Hematopoietic multipotent progenitor cell (in vitro differentiated cells): ENCODE measurements around the gene MAP3K13. TPM values are rescaled to one million over a fixed set of nuclear protein-coding genes. Genes with fewer than 3 reads are reported as not detected.
"Not testable (repeated sequence)": the region's sequence is repeated elsewhere in the genome, so short reads cannot be mapped to it uniquely, and the experiment has no call there.

Experiments
- DNase-seq, 3 donors: peaks; one replicate each; pipeline ENCODE4 v3.0.0-alpha.2; 2011 to 2015; ENCODE audit warnings: low read depth in 2 of 3, low spot score in 2 of 3
- total RNA-seq: library from RNA; depleted of rRNA; stranded (reverse); fragments of >200 nt; gene quantifications from one replicate; pipeline ENCODE4 v1.2.3, GENCODE V29; 2012

Gene MAP3K13
- total RNA-seq, 1 donor: 5.4 TPM

DNA sequence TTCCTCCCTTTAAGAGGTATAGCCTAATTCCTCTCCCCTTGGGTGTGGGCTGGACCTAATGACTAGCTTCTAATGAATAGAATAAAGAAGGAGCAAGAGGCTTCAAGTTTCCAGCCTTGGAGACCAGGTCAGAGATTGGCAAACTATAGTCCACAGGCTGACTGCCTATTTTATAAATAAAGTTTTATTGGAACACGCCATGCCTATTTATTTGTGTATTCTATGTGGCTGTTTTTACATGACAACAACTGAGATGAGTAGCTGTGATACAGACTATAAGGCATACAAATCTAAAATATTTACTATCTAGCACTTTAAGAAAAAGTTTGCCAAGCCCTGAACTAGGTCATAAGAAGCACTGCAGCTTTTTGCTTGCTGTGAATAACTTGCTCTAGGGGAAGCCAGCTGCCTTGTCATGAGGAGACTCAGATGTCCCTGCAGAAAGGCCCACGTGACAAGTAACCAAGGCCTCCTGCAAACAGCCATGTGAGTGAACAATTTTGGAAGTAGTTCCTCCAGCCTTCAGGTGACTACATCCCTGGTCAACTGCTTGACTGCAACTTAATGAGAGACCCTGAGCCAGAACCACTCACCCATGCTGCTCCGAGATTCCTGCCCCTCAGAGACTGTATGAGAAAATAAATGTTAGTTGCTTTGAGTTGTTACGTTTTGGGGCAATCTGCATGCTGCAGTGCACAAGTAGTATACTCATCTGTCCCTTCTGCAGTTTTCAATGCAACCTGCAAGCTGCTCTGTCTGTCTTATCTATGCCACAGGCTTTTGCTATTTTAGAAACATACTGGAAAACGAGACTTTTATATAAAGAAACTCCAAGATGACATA, 21.1 kb upstream of the MAP3K13 start:
- DNase-seq: no peak

DNA sequence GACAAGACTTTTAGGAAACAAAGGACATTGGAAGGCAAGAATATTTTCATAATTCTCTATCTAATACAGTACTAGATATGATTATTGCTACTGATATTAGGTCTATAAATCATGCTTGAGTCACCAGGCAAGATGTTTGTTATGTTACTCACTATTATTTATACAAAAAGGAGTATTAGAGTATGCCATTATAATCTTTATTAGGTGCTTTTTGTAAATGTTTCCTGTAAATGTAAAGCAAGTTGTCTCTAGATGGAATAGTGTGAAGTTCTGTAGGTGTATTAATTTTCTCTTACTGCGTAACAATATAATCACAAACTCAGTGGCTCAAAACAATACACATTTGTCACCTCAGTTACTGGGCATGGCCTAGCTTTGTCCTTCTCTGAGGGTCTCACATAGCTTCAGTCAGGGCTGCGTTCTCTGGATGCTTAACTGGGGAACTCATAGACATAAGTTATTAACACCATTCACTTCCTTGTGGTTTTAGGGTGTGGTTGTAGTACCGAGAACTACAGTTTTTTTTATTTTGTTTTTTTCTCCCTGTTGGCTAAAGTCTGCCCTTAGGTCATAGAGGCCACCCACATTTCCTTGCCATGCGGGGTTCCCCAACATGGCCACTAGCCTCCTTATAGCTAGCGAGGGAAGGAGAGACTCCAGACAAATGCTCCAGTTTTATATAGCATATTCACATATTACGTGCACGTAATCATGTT, 20.3 kb upstream of the MAP3K13 start:
- peak in 1 of 3 donors; percentile 16 for DNase-seq

DNA sequence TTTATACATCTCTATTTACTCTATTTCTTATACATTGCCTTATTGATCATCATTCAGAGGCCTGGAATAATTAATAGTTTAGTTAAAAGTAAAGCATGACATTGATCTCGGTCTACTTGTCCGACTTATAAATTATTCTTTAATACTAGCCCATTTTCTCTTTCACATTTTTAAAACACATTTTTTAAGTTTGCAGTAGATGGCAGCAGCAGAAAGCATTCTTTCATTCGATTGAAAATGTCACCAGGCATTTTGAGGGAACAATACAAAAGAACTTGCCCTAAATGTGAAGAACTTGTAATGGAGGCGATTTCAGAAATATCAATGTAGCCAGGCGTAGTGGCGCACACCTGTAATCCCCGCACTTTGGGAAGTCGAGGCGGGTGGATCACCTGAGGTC, 15.5 kb upstream of the MAP3K13 start:
- DNase-seq: no peak

DNA sequence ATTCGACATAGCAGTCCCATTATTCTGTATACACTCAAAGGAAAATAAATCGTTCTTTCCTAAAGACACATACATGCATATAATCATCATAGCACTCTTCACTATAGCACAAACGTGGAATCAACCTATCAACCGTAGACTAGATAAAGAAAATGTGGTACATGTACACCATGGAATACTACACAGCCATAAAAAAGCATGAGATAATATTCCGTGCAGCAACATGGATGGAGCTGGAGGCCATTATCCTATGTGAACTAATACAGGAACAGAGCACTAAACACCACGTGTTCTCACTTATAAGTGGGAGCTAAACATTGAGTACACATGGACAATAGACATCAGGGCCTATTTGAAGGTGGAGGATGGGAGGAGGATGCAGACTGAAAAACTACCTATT, 12.1 kb upstream of the MAP3K13 start:
- no peak for DNase-seq

DNA sequence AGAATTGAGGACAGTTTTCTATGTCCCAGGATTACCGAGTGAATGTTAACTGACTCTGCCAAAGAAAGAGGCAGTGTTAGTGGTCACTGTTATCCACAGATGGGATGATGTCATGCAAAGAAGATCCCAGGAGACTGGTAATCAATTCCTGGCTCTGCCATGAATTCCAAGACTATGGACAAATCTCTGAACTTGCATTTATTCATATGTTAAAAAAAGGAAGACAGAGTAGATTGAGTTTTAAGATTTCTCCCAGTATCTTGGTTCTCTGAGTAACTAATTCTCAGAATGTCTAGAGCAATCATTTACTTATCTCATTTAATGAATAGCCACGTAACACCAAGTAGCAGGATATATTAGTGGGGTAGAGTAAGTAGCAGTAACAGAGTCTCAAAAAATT, 11.5 kb upstream of the MAP3K13 start:
- DNase-seq: no peak

DNA sequence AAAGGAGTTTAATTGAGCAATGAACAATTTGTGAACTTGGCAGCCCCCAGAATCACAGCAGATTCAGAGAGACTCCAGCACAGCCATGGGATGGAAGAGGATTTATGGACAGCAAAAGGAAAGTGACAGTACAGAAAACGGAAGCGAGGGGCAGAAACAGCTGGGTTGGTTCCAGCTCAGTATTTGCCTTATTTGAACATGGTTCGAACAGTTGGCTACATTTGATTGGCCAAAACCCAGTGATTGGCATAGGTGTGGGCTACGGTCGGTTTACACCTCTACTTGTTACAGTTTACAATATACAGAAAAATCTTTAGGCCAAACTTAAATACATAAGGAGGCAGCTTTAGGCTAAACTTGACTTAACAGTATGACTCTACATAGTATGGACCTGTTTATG, 9.7 kb upstream of the MAP3K13 start:
- DNase-seq: no peak

DNA sequence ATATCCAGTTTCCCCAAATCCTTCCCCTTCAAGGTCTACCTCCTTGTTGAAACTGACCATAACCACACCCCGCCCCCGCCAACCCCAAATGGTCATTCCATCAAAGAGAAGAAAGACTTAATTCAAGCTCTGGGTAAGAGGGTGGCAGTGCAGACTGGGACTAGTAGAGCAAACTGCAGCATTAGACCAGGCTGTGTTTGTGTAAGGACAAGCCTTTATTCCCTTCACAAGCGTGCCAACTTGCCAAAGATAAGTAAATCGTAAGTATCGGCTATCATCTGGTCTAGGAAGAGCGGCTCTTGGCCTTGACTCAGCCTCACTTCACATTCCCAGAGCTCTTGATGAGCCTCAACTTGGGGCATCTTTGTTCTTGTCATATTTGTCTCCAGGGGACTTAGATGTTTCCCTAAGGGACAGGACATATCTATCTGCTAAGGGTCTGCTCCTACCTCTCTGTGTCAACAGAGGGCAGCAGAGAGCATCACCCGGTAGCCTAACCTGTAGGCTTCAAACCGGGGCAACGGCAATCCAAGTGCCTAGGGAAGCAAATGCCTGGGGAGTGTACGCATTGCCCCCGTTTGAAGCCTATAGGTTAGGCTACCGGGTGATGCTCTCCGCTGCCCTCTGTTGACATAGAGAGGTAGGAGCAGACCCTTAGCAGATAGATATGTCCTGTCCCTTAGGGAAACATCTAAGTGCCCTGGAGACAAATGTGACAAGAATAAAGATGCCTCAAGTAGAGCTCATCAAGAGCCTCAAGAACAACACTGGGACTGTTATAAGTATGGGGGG, 8.9 kb upstream of the MAP3K13 start:
- peak; percentile 18 to 90 (median 84) for DNase-seq

DNA sequence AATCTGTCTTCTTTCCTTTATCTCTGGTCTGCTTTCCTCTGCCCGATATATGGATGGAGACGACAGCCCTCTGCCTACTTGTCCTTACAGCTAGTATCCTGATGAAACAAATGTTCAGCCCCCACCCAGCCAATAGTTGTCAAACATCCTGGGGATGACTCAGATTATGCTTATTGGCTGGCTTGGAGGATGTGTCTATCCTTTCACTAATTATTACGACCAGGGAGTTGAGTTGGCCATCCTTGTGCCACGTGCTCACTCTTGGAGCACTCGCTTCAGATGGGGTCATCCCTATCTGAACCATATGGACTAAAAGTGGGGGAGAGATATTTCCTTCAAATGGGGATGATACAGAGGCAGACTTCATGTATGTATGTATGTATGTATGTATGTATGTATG, 6.4 kb upstream of the MAP3K13 start:
- no peak for DNase-seq

DNA sequence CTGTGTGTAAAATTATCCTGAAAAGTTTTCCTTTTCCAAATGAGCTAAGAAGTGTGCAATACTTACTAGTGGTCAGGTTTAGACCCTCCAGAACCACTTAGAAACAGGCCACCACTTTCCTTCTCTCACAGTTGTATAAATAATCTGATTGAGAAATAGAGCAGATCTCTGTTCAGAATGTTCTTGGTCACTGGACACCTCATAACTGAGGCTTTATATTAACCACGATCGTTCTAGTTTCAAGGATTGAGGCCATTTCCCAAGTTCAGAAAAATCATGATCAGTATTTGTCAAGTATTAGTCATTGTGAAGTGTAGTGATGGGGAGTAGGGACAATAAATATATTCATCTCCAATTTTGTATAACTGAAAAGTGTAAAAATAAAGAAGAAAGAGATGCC, 1.0 kb upstream of the MAP3K13 start:
- no peak for DNase-seq

DNA sequence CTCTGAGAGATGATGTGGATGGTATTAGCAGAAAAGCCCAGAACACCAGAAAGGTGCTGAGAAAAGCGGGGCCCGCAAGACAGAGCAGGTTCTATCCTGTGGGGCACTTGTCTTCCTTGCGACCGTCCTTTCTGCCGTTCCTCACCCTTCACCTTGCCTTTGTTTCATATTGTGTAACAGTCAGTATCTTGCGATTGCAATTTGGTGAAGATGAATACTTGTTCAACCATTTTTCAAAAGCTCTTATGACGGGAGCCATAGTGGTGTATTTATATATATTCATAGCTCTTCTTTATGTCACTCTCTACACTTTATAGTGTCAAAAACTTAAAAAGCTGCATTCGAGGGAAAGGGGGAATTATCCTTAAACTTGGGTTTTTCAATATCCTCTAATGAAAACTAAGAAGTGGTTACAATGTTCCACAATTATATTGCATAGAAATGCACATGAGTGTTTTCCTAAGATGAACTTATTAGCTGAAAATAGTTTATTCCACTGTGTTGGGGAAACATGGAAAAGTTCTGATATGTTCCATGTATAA, 797 bp downstream of the MAP3K13 start:
- no peak for DNase-seq

DNA sequence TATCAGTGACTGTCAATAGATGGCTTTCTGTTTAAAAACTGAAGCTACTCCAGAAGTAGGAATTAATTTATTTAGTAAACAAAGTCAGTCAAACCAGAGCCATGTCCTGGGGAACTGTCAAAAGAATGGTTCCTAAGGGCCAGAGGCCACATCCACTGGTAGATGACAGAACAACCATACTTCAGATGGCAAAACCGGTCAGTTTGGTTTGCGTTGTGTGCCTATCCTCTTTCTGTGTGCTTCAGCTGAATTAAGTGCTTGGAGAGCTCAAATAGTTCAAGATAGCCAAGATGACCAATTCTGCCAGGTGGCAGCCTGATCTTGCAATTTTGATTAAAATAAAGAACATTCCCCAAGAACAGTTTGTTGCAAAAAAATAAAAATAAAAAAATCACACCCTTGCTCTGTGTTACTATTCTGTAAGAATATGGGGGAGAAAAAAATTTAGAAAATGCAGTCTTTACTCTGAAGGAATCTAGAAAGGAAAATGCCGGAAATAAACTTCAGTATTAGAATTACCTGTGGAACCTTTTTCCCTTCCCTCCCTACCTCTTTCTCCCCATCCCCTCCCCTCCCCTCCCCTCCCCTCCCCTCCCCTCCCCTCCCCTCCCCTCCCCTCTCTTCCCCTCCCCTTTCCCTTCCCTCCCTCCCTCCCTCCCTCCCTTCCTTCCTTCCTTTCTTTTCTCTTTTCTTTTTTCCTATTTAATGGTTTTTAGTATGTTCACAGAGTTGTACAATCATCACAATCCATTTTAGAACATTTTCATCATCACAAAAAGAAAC, 2.5 kb downstream of the MAP3K13 start:
- DNase-seq: no peak

DNA sequence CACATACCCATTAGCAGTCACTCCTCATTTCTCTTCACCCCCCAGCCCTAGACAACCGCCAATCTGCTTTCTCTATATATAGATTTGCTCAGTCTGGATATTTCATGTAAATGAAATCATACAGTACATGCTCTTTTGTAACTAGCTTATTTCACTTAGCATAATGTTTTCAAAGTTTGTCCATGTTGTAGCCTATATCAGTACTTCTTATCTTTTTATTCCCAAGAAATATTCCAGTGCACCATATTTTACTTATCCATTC, 3.1 kb downstream of the MAP3K13 start:
- no peak for DNase-seq

DNA sequence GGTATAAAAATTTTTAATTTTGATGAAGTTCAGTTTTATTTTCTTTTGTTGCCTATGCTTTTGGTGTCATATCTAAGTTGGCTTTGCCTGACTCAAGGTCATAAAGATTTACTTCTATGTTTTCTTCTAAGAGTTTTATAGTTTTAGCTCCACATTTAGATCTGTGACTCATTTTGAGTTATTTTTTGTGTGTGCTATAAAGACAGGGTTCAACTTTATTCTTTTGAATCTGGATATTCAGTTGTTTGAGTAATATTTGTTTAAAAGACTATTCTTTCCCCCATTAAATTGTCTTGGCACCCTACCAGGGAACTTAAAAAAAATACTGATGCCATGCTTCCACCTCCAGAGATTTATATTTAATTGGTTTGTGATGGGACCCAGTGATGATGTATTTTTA, 4.0 kb downstream of the MAP3K13 start:
- DNase-seq: no peak

DNA sequence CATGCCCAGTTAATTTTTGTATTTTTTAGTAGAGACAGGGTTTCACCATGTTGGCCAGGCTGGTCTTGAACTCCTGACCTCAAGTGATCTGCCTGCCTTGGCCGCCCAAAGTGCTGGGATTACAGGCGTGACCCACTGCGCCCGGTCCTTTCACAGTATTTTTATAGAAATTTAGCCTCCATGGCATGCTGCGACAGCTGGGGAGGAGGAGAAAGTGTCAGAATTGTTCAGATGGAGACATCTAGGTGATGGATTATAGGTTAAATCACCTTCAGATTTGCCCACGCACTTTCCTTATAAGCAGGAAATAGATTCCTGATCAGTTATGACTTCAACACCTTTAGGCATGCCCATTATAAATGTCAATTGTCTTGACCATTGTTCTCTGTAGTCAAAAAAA, 7.4 kb downstream of the MAP3K13 start:
- DNase-seq: not testable (repeated sequence)

DNA sequence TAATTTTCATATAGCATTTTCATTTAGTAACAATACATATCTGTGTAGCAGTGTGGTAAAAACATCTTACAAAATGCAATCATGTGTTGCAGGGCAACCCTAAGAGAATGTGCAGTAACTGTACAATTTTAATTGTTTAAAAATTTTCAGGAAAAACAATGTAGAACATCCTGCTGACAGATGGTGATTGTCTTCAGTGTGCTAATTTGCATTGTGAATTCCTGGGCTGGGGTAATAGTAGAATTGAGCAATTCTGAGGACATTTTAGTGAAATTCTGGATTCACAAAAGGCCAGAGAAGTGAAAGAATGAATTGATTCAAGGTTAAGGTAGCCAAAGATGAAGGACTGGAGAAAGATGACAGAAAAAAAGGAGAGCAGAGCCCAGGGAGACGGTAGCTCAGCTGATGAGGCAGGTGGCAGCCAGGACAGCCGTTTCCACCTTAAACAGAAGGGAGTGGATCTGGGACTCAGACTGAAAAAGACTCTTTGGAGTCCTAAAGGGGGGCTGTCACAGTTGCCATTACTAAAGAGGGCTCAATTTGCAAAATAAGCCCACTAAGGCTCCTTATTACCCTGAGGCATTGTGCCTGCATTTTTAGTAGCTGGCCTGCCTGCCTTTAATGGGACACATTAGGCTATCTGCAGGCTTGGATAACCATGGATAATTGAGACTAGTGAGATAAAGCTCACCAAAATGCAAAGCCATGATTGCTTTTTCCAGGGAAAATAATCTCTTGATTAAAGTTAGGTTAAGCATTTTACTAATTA, 8.6 kb downstream of the MAP3K13 start:
- no peak for DNase-seq

DNA sequence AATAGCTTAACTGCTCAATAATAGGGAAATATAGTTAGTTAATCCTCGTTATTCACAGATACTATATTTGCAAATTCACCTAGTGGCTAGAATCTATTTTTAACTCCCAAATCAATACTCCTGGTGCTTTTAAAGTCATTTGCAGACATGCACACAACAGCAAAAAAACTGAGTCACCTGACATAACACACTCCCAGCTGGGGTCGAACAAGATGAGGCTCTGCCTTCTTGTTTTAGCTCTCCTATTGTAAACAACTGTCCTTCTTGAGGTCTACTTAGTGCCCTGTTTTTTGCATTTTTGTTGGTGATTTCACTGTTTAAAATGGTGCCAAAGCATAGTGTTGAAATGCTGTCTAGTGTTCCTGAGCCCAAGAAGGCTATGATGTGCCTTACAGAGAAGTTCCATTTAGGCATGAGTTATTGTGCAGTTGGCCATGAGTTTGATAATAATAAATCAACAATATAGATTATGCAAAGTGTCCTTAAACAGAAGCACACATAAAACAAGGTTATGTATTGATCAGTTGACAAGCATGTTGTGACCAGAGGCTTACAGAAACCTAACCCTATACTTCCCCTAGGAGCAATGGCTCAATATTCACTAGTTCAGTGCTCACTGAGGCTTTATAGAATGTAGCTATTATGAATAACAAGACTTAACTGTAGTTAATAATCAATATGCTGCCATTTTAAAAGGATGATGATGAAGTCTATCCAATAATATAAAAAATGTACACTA, 18.6 kb downstream of the MAP3K13 start:
- DNase-seq: no peak

DNA sequence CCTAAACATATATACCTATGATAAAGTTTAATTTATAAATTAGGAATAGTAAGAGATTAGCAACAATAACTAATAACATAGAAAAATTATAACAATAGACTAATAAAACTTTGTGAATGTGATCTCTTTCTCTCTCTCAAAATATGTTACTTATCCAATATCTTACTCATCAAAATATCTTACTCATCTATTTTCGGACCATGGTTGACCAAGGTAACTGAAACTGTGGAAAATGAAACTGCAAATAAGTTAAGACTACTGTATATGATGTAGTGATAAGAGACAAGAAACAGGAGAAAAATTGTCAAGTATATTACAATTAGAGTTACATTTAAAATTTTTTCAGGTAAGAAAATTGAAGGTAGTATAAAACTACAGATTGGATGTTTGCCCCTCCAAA, 19.2 kb downstream of the MAP3K13 start:
- no peak for DNase-seq

DNA sequence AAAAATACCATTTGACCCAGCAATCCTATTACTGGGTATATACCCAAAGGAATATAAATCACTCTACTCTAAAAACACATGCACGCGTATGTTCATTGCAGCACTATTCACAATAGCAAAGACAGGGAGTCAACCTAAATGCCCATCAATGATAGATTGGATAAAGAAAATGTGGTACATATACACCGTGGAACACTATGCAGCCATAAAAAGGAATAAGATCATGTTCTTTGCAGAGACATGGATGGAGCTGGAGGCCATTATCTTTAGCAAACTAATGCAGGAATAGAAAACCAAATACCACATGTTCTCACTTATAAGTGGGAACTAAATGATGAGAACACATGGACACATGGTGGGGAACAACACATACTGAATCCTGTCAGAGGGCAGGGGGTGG, 23.6 kb downstream of the MAP3K13 start:
- DNase-seq: not testable (repeated sequence)

DNA sequence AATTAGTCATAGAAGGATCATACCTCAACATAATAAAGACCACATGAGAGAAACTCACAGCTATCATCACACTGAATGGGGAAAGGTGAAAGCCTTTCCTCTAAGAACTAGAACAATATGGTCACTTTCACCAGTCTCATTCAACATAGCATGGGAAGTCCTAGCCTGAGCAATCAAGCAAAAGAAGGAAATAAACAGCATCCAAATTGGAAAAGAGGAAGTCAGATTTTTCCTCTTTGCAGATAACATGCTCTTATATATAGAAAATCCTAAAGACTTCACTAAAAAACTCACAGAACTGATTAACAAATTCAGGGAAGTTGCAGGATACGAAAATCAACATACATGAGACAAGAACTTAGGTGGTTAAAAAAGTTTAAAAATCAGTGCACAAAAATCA, 24.7 kb downstream of the MAP3K13 start:
- no peak for DNase-seq
